Liver (tissue), 9 donors: ENCODE data around the gene MICOS13. TPM values are rescaled to one million over a fixed set of nuclear protein-coding genes. Genes with fewer than 3 reads are reported as not detected.

Source experiments
- DNase-seq: peaks from one replicate; pipeline ENCODE4 v3.0.0-alpha.2; 2017; ENCODE audit warnings: low spot score
- H3K27ac ChIP-seq, 2 donors: one replicate each; pipeline ENCODE4 v1.7.0; 2013; ENCODE audit warnings: inconsistent platforms in 2 of 2, low read length in 2 of 2, control low read depth in 1 of 2, low read depth in 1 of 2, mild to moderate bottlenecking in 1 of 2
- H3K27me3 ChIP-seq, 4 donors: one replicate each; pipeline versions ENCODE4 v1.6.1 to v1.7.0; 2013; ENCODE audit warnings: low read length in 3 of 4, inconsistent platforms in 1 of 4, mild to moderate bottlenecking in 1 of 4, moderate library complexity in 1 of 4; ENCODE audit not compliant: control insufficient read depth in 4 of 4, insufficient read depth in 4 of 4
- H3K36me3 ChIP-seq, 4 donors: one replicate each; pipeline versions ENCODE4 v1.6.1 to v1.7.0; 2013; ENCODE audit warnings: low read length in 3 of 4, mild to moderate bottlenecking in 3 of 4, low read depth in 1 of 4, moderate library complexity in 1 of 4; ENCODE audit not compliant: control insufficient read depth in 4 of 4, insufficient read depth in 3 of 4
- H3K4me1 ChIP-seq, 4 donors: one replicate each; pipeline versions ENCODE4 v1.6.1 to v1.7.0; 2013; ENCODE audit warnings: low read length in 3 of 4, mild to moderate bottlenecking in 3 of 4, moderate library complexity in 1 of 4; ENCODE audit not compliant: control insufficient read depth in 4 of 4, insufficient read depth in 4 of 4
- H3K4me3 ChIP-seq, 3 donors: one replicate each; pipeline versions ENCODE4 v1.6.1 to v1.7.0; 2013; ENCODE audit warnings: low read length in 3 of 3, control low read depth in 1 of 3, low read depth in 1 of 3, mild to moderate bottlenecking in 1 of 3
- H3K9ac ChIP-seq, 2 donors: one replicate each; pipeline ENCODE4 v1.7.0; 2013; ENCODE audit warnings: low read length in 2 of 2, mild to moderate bottlenecking in 2 of 2, moderate library complexity in 2 of 2, control low read depth in 1 of 2, low read depth in 1 of 2
- H3K9me3 ChIP-seq, 4 donors: one replicate each; pipeline versions ENCODE4 v1.6.1 to v1.7.0; 2013; ENCODE audit warnings: low read length in 3 of 4; ENCODE audit not compliant: control insufficient read depth in 4 of 4
- ATF3 ChIP-seq: IDR thresholded peaks from 2 replicates; pipeline ENCODE4 v1.6.1; 2016; ENCODE audit warnings: antibody characterized with exemption
- CTCF ChIP-seq: fragments of 150-350 bp; IDR thresholded peaks from 2 replicates; pipeline ENCODE4 v1.5.1; 2017; ENCODE audit warnings: improper control_type of control experiment, low read depth, low read length; ENCODE audit not compliant: missing input control
- EGR1 ChIP-seq, 2 donors: IDR thresholded peaks; 2 replicates each; pipeline ENCODE4 v1.6.1; 2016 to 2018; ENCODE audit warnings: antibody characterized with exemption in 2 of 2, low read depth in 2 of 2
- FOXA1 ChIP-seq: IDR thresholded peaks from 2 replicates; pipeline ENCODE4 v1.6.1; 2016; ENCODE audit warnings: antibody characterized with exemption
- FOXA2 ChIP-seq: IDR thresholded peaks from 2 replicates; pipeline ENCODE4 v1.6.1; 2016; ENCODE audit warnings: antibody characterized with exemption
- GABPA ChIP-seq, 2 donors: IDR thresholded peaks in 1 of 2; conservative IDR thresholded peaks in 1 of 2; 2 replicates each; pipeline ENCODE4 v1.6.1; 2016; ENCODE audit warnings: antibody characterized with exemption in 2 of 2, mild to moderate bottlenecking in 1 of 2, moderate library complexity in 1 of 2
- HNF4G ChIP-seq: IDR thresholded peaks from 2 replicates; pipeline ENCODE4 v1.6.1; 2016; ENCODE audit warnings: antibody characterized with exemption
- MAX ChIP-seq: IDR thresholded peaks from 2 replicates; pipeline ENCODE4 v1.6.1; 2016; ENCODE audit warnings: antibody characterized with exemption
- NR2F2 ChIP-seq: IDR thresholded peaks from 2 replicates; pipeline ENCODE4 v1.6.1; 2016; ENCODE audit warnings: antibody characterized with exemption
- RAD21 ChIP-seq, 2 donors: IDR thresholded peaks; 2 replicates each; pipeline ENCODE4 v1.6.1; 2016; ENCODE audit warnings: antibody characterized with exemption in 2 of 2, mild to moderate bottlenecking in 2 of 2
- RXRA ChIP-seq, 2 donors: IDR thresholded peaks; 2 replicates each; pipeline ENCODE4 v1.6.1; 2017 to 2018; ENCODE audit warnings: antibody characterized with exemption in 2 of 2, mild to moderate bottlenecking in 1 of 2
- SP1 ChIP-seq: IDR thresholded peaks from 2 replicates; pipeline ENCODE4 v1.6.1; 2018; ENCODE audit warnings: antibody characterized with exemption, mild to moderate bottlenecking
- TAF1 ChIP-seq: conservative IDR thresholded peaks from 2 replicates; pipeline ENCODE4 v1.6.1; 2016; ENCODE audit warnings: antibody characterized with exemption, mild to moderate bottlenecking
- WGBS: extraction: QIAGEN DNeasy Blood & Tissue Kit; methylation state at CpG from one replicate; pipeline ENCODE4 v1.1.7; 2013; 5-methylcytosine and 5-hydroxymethylcytosine counted together
- polyA plus RNA-seq, 2 donors: library from polyadenylated mRNA; stranded (reverse) in 1 of 2; unstranded in 1 of 2; fragments of 200-250 nt in 1 of 2; fragments of >200 nt in 1 of 2; fragmentation: Nextera tagmentation in 1 of 2; extraction: Ambion mirVana in 1 of 2; gene quantifications; one replicate each; pipeline versions ENCODE4 v1.2.1 to v1.2.3, GENCODE V29; 2013 to 2015
- total RNA-seq, 2 donors: library from RNA; depleted of rRNA; stranded (reverse); fragments of >200 nt; gene quantifications; one replicate each; pipeline ENCODE4 v1.2.3, GENCODE V29; 2014
- TF ChIP-seq, protein P1 (sequence below): IDR thresholded peaks from 2 replicates; pipeline ENCODE4 v1.6.1; 2016; ENCODE audit warnings: antibody characterized with exemption
- TF ChIP-seq, protein P2 (sequence below): IDR thresholded peaks from 2 replicates; pipeline ENCODE4 v1.6.1; 2016; ENCODE audit warnings: antibody characterized with exemption, mild to moderate bottlenecking
- donor health status: healthy.
- donor health status: healthy.
- donor health status: healthy.
- donor health status: healthy.
- donor health status: healthy.

MICOS13 gene
- total and polyA plus RNA-seq, 4 donors: 11.5 to 84.0 (median 30.8) TPM

GRCh38 chr19:5667751-5668271 is 12.5 kb downstream of the MICOS13 start:
- WGBS: 93% methylated on average over 22 of the region's 22 CpGs
- H3K9me3 ChIP-seq: no peaks in the 10 kb centered on the region

GRCh38 chr19:5666921-5667610 is 13.2 kb downstream of the MICOS13 start:
- Histone ChIP-seq H3K4me1 (peaks cover 2 to 21% (median 13%) of the 10 kb centered on the region in 4 donors), H3K9me3 (no peaks in the 10 kb centered on the region), H3K4me3 (no peak overlapping the region), H3K36me3 (peaks cover 27 to 75% (median 52%) of the 10 kb centered on the region in 4 donors), H3K27me3 (no peaks in the 10 kb centered on the region), H3K27ac (peak overlapping the region; percentile 16 to 84), H3K9ac (no peak overlapping the region)
- WGBS: 92% methylated on average over 26 of the region's 26 CpGs
- DNase-seq: no peak
- TF ChIP-seq, protein P1, sequence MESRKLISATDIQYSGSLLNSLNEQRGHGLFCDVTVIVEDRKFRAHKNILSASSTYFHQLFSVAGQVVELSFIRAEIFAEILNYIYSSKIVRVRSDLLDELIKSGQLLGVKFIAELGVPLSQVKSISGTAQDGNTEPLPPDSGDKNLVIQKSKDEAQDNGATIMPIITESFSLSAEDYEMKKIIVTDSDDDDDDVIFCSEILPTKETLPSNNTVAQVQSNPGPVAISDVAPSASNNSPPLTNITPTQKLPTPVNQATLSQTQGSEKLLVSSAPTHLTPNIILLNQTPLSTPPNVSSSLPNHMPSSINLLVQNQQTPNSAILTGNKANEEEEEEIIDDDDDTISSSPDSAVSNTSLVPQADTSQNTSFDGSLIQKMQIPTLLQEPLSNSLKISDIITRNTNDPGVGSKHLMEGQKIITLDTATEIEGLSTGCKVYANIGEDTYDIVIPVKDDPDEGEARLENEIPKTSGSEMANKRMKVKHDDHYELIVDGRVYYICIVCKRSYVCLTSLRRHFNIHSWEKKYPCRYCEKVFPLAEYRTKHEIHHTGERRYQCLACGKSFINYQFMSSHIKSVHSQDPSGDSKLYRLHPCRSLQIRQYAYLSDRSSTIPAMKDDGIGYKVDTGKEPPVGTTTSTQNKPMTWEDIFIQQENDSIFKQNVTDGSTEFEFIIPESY: no peak
- TF ChIP-seq HNF4G: no peak
- no peak for TF ChIP-seq FOXA1
- TF ChIP-seq FOXA2: no peak
- no peak for TF ChIP-seq EGR1 (IDR thresholded peaks at IDR 0.05; ENCODE audit: low read depth in 2 of 2)
- no peak for TF ChIP-seq CTCF
- no peak for TF ChIP-seq MAX
- no peak for TF ChIP-seq RXRA (IDR thresholded peaks at IDR 0.05)
- no peak for TF ChIP-seq TAF1
- no peak for TF ChIP-seq ATF3
- TF ChIP-seq GABPA (IDR thresholded peaks at IDR 0.05 in 1 of 2, conservative IDR thresholded peaks at IDR 0.05 in 1 of 2): no peak

More at GRCh38 chr19:5667751-5668271, 12.5 kb downstream of the MICOS13 start:
- TF ChIP-seq HNF4G: no peak
- no peak for TF ChIP-seq SP1
- TF ChIP-seq MAX: no peak
- TF ChIP-seq, protein P1: no peak
- TF ChIP-seq FOXA2: no peak
- no peak for TF ChIP-seq NR2F2
- TF ChIP-seq TAF1: no peak
- TF ChIP-seq RAD21 (IDR thresholded peaks at IDR 0.05): no peak
- TF ChIP-seq, protein P2, sequence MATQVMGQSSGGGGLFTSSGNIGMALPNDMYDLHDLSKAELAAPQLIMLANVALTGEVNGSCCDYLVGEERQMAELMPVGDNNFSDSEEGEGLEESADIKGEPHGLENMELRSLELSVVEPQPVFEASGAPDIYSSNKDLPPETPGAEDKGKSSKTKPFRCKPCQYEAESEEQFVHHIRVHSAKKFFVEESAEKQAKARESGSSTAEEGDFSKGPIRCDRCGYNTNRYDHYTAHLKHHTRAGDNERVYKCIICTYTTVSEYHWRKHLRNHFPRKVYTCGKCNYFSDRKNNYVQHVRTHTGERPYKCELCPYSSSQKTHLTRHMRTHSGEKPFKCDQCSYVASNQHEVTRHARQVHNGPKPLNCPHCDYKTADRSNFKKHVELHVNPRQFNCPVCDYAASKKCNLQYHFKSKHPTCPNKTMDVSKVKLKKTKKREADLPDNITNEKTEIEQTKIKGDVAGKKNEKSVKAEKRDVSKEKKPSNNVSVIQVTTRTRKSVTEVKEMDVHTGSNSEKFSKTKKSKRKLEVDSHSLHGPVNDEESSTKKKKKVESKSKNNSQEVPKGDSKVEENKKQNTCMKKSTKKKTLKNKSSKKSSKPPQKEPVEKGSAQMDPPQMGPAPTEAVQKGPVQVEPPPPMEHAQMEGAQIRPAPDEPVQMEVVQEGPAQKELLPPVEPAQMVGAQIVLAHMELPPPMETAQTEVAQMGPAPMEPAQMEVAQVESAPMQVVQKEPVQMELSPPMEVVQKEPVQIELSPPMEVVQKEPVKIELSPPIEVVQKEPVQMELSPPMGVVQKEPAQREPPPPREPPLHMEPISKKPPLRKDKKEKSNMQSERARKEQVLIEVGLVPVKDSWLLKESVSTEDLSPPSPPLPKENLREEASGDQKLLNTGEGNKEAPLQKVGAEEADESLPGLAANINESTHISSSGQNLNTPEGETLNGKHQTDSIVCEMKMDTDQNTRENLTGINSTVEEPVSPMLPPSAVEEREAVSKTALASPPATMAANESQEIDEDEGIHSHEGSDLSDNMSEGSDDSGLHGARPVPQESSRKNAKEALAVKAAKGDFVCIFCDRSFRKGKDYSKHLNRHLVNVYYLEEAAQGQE: no peak
- TF ChIP-seq FOXA1: no peak
- TF ChIP-seq ATF3: no peak
- Histone ChIP-seq H3K9ac (no peak overlapping the region), H3K4me3 (no peak overlapping the region), H3K36me3 (peaks cover 26 to 69% (median 49%) of the 10 kb centered on the region in 4 donors), H3K27me3 (no peaks in the 10 kb centered on the region), H3K27ac (no peak overlapping the region), H3K4me1 (peaks cover 2 to 21% (median 13%) of the 10 kb centered on the region in 4 donors)
- no peak for DNase-seq
